ENCODE results near the gene PRKAG2.

DNA sequence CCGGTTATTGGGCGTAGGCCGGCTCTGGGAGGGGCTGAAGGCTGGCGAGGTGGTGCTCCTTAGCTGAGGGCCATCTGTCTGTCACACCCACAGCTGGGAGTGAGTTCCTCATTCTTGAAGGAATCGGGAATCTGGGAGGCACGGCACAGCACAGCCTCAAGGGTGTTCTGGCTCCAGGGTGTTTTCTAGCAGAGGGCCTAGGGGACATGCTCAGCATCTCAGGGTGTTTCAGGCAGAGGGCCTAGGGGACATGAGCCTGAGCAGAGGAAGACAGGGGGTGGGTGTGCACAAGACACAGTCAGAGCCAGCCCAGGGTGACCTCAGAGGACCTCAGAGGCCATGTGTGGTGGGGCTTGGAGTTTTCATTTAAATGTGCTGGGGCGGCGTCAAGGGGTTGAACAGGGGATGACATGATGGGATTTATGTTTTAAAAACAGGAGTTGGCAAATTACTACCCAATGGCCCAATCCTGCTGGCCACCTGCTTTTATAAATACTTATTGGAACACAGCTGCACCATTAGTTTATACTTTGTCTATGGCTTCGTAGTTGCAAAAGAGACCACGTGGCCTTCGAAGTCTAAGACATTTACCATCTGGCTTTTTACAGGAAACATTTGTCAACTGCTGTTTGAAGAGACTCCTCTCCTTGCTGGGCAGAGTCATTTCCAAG is 121.6 kb downstream of the PRKAG2 start:
- TF ChIP-seq, protein P1, sequence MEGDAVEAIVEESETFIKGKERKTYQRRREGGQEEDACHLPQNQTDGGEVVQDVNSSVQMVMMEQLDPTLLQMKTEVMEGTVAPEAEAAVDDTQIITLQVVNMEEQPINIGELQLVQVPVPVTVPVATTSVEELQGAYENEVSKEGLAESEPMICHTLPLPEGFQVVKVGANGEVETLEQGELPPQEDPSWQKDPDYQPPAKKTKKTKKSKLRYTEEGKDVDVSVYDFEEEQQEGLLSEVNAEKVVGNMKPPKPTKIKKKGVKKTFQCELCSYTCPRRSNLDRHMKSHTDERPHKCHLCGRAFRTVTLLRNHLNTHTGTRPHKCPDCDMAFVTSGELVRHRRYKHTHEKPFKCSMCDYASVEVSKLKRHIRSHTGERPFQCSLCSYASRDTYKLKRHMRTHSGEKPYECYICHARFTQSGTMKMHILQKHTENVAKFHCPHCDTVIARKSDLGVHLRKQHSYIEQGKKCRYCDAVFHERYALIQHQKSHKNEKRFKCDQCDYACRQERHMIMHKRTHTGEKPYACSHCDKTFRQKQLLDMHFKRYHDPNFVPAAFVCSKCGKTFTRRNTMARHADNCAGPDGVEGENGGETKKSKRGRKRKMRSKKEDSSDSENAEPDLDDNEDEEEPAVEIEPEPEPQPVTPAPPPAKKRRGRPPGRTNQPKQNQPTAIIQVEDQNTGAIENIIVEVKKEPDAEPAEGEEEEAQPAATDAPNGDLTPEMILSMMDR (conservative IDR thresholded peaks at IDR 0.05; ENCODE audit: low read length) = no peak
- no peak for TF ChIP-seq EZH2phosphoT487 (IDR thresholded peaks at IDR 0.05; ENCODE audit: borderline replicate concordance)
